GF-D8 (cell line): ENCODE measurements around the gene ST8SIA5.
A peak's percentile ranks its signal among the peaks of the same experiment; 100 is the strongest.
"Not testable (repeated sequence)": the region's sequence is repeated elsewhere in the genome, so short reads cannot be mapped to it uniquely, and the experiment has no call there.

Source experiments
- DNase-seq: peaks from one replicate; lab custom pipeline; 2025; lab: John Stamatoyannopoulos, UW

Gene ST8SIA5, protein sequence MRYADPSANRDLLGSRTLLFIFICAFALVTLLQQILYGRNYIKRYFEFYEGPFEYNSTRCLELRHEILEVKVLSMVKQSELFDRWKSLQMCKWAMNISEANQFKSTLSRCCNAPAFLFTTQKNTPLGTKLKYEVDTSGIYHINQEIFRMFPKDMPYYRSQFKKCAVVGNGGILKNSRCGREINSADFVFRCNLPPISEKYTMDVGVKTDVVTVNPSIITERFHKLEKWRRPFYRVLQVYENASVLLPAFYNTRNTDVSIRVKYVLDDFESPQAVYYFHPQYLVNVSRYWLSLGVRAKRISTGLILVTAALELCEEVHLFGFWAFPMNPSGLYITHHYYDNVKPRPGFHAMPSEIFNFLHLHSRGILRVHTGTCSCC

DNA sequence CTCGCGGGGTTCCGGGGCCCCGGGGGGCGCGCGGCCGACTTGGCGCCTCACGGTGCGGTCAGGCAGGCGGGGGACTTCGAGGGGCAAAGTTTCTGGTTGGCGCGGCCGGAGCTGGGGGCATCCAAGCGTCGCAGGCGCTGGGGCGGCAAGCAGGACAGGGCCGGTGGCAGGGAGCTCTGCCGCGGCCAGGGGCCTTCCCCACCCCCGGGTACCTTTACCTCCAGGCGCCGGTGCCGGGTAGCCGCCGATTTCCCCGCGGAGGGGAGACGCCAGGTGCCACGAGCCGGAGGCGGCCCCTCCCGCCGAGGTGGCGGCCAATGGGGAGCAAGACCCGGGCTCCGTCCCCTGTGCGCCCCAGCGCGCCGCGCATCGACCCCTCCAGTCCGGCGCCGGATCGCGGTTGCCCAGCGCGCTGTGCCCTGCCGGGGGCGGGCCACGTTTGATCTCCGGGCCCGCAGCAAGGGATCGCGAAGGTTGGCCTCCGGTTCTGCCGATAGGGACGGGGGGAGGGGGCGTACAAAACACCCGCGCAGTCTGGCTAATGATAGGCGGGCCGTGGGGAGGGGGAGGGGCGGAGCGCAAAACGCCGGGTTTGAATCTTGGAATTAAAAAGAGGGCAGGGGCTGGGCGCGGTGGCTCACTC is at the start of gene ST8SIA5:
ST8SIA5 (minus strand) TSS at position 495 of the 643 bp plus-strand sequence. CDS start 545 bp downstream, outside the sequence.
- DNase-seq, result no peak

DNA sequence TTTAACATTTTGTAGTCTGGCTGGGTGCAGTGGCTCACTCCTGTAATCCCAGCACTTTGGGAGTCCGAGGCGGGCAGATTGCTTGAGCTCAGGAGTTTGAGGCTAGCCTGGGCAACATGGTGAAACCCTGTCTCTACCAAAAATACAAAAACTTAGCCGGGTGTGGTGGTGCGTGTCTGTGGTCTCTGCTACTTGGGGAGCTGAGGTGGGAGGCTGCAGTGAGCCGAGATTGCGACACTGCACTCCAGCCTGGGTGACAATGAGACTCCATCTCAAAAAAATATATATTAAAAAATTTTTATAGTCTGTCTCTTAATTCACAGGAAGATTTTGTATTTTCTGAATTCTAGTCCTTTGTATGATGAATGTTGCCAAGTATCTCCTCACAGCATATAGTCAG is 39.1 kb upstream of the ST8SIA5 start:
- not testable (repeated sequence) for DNase-seq

DNA sequence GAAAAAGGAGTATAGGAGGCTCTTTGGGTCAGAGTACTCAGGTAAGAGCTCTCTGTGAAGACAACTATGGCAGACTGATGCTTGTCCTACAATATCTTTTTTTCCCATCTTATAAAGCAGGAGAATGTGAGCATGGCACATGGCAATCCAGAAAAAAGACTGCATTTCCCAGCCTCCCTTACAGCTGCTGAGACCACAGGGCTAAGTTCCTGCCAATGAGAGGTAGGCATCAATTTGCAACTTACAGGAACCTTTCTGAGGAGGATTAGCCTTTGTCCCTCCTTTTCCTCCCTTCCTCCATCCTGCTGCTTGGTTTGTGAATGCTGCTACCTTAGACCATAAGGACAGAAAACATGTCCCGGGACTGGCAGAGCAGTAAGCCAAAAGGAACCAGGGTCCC is 37.8 kb upstream of the ST8SIA5 start:
- no peak for DNase-seq

DNA sequence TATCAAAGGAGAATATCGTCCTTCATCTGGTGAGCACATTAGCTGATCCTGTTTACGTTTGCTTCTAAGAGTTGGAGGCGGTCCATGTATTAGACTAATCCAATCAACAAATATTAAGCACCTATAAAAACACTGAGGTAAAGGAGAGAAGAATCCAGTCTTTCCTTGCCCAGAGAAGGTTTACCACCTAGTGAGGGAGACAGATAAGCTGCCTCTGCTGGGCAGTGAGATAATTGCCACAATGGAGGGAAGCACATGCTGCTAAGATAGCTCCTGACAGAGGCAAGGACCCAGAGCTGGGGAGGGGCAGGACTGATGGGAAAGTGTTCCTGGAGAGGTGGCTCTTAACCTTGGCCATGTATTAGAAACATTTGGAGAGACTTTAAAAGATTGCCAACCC is 36.7 kb upstream of the ST8SIA5 start:
- no peak for DNase-seq

DNA sequence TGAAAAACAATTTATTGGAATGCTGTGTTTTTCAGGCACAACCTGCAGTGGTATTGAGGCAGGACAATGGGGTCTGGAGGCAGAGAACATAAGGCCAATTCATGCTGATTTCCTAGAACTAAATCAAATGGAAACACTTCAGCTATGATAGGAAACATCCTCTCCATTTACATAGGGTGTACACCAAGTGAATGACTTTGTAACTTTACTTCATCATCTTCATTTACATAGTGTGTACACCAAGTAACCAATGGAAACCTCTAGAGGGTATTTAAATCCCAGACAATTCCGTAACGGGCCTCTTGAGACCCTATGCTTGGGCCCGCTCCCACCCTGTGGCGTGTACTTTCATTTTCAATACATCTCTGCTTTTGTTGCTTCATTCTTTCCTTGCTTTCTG is 32.2 kb upstream of the ST8SIA5 start:
- no peak for DNase-seq

DNA sequence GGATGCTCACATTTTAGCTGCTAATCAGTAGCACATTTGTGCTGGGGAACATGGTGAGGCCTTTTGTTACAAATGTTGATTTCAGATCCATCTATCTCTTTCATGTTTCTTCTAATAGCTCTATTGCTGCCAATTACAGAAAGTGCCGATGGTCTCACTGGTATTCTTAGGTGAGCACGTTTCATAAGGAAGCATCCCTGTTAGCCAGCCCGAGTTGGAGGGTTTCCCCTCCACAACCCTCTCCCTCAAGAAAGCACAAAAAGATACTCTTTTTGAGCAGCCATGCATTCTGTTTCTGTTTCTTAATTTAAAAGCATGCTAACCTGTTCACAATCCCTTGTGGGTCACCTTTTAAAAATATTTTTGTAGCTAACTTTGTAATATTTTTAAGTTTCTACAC is 30.8 kb upstream of the ST8SIA5 start:
- no peak for DNase-seq

DNA sequence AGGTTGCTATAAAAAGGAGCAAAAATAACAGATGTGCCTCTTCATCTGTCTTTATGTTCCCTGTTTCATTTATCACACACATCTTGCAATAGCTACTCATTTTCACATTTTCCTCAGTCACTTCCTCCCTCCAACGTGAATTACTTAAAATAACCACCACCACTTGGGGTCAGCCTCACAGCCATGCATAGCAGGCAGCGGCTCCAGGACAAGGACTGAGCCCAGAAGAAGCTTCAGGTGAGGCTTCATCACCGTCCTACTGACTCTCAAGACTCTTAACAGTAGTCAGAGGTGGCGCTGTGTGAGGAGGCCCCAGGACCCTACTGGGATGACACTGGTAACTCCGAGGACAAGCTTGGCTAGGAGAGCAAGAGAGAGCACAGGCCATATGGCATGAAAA is 15.5 kb upstream of the ST8SIA5 start:
- peak; percentile 20 for DNase-seq

DNA sequence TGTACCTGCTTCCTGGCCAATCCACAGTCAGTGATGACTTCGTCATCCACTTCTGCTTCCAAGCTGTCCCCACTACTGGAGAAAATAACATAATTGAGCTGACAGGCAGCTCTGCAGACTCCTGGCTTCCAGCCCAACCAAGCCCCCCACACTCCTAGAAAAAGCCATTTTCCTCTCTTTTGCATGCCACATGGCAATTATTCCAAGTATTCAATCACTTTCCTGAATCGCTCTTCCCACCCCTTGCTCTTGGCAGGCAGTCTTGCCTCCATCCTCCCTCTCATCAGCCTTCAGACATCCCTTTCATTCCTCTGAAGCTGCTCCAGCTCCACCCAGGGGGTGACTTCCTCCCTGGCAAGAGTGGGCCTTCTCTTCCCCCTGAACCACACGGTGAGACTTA is 14.3 kb upstream of the ST8SIA5 start:
- no peak for DNase-seq

DNA sequence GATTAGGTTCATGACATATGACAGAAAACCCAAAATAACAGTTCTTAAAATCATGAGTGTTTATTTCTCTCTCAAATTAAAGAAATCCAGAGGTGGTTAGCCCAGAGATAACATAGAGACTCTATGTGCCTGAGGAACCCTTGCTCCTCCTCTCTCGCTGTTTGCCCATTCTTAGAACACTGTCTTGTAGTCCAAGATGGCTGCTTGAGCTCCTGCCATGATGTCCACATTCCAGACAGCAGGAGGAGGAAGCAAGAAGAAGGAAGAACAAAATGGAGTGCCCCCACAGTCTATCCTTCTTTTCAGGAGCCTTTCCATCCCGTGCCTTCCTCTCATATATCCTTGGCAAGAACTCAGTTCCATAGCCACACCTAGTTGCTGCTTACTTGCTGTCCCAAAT is 13.9 kb upstream of the ST8SIA5 start:
- no peak for DNase-seq

DNA sequence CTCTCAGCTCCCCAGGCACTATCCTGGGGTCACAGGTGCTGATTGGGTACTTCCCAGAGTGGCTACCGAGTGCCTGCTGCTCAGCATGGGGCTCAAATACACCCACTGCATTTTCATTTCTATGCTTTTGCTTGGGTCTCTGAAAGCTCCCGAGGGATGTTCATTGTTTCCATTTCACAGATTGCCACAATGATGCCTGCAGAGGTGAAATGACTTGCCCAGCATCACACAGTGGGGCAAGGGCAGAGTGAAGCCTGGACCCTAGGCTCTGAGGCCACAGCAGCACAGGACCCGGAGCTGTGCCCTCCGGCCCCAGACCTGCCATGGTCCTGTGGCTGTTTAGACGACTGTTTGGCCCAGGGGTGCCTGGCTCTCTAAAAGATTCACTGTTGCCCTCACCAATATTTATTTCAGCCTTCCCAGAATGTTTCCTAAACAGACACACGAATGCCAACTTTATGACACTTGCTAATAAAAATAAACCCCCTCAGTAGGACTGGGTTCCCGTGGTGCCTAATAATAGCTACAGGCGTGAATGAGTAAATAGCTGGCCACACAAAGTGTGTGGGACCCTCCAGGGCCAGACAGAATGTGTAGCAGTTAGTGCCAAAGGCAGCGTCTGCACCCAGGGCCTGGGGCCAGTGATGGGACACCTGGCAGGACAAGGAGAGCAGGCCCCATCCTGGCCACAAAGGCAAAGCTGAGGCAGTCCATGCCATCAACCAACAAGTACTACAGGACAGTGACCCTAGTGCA is 11.5 kb upstream of the ST8SIA5 start:
- no peak for DNase-seq

DNA sequence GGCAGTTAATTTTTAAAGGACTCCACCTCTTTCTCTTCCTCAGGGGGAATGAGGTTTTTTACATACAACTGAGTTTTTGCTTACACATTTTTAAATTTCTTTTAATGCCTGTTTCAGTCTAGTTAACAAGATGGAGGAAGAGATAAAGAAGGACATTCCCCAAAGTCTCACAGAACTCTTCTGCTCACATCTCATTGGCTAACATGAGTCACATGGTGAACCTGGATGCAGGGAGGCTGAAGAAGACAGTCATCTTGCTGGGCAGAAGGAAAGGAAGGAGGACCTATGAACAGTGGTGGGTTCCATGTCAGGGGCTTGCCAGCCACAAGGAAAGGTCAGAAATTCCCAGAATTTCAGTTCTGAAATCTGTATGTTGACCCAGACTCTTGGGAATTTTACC is 10.4 kb upstream of the ST8SIA5 start:
- no peak for DNase-seq

DNA sequence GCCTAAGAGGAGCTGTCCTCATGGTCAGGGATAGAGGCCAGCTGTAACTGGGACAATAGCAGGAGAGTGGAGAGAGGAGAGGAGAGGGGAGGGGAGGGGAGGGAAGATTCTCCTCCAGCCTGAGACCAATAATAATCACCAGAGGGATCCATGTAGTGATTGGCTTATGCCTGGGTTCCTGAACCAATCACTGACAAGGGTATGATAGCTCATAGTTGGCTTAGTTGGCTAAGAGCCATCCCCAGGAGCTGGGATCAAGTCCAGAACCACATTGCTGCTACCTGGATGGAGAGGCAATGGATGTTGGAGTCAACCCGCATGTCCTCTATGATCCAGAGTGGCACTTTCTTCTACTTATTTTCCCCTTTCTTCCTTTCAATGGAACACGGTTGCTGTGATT is 7.7 kb upstream of the ST8SIA5 start:
- DNase-seq, result no peak

DNA sequence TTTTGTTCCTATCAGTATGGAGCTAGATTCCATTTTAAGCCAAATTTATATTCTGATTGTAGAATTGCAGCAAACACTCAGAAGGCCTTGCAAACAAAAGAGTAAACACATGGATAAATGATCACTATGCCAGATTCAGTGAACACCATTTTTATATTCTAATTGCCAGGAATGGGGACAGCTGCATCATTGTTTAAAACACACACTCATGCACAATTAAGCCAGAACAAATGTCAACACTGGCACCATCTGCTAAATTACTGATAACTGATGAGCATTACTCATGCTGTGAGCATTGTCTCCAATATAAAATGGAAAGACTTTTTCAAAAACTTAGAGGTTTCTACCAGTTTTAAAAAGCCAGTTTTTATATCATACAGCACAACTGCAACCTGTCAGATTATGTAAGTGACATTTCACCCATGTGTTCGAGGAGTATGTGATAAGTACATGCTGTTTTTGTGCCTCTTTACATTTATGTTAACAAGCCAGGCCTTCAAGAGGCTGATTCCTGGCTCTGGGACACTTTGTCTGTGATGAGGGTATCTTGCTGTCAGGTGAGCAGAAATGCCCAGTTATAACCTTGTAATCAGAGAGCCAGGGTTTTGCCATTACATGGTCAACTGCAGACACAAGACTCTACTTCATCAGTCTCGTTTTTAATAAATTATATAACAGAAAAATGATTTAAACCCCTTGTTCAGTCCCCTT is 4.4 kb upstream of the ST8SIA5 start:
- DNase-seq, result no peak

DNA sequence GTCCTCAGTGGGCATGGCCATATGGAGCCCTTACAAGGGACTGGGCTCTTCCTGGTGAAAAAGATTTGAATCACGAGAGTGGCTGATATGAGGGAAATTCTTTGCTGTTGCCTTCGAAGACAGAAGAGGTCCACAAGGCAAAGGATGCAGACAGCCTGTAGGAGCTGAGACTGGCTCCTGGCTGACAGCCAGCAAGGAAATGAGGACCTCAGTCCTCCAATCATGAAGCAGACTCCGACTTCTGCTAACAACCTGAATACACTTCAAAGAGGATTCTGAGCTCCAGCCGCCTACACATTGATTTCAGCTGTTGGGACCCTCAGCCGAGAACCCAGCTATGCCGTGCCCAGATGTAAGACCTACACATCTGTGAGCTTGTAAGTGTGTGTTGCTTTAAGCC is 3.0 kb upstream of the ST8SIA5 start:
- DNase-seq, result no peak

DNA sequence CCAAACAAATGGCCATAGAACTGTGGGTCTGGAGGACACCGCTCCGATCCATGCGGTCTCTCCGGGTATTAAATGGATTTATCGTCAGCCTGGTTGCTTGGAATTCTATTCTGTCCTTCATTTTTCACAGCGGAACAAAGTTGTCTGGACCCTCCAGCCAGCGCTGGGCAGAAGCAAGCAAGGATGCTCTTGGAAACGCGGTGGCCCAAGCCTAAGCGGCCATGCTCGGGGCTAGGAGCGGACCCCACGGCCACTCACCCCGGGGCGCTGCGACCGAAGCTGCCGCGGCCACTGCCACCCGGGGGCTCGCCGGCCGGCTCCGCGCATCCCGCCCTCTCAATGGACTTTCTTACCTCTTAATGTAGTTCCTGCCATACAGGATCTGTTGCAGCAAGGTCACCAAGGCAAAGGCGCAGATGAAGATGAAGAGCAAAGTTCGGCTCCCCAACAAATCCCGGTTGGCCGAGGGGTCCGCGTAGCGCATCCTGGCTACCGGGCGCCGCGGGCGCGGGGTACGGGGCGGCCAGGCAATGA is 761 bp downstream of the ST8SIA5 start:
- DNase-seq, result no peak

DNA sequence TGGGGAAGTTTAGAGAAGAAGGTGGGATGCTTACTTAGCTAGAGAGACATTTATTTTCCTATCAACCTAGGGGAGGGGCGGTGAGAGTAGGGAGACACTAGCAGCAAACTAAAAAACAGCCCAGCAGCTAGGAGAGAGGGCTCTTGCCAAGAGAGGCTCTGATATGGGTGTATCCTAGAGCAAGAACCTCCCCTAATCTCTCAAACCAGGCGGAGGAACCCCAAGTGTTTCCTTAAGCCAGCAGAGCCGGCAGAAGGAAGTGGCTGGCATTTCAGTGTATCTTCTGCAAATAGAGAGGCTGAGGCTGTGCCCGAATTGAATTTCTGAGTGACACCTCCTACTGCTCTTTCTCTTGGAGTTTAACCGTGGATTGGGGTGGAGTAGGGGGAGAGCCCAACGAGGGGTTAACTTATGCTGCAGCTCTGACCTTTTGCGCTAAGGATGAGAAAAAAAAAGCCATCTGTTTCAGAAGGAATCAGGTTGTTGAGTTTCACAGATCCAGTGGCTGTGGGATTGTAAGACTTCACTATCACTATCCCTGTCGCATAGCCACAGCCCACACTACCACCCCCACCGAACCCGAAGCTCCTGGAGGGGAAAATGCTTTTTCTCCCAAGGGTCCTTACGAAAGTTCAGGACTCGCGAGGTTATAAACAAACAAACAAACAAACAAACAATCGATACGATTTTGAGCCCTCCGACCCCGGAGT is 1.4 kb downstream of the ST8SIA5 start:
- DNase-seq, result no peak

DNA sequence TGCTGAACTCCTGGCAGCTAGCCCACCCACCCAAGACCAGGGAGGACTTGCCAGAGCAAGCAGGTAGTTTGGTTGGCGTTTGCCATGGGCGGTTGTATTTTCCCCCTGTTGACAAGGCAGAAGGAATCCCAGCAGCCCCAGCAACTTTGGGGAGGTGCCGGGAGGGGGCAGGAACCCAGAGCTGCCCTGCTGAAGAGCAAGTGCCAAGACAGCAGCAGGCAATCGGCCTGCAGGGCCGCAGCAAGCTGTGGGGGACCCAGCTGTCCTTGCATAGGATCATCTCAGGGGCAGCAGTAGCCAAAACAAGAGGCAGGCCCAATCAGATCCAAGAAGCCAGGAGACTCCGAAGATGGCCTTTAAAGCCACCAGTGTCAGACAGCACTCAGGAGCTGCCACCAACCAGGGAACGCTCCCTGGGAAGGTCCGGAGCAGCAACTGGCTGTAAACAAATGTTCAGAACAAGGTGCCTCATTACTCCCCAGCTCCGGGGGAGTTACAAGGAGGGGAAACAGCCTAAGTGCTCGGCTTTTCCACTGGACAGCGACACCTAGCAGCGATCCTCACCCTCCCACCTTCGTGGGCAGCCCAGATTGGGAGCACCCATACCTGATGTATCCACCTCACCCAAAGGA is 2.1 kb downstream of the ST8SIA5 start:
- DNase-seq, result no peak

DNA sequence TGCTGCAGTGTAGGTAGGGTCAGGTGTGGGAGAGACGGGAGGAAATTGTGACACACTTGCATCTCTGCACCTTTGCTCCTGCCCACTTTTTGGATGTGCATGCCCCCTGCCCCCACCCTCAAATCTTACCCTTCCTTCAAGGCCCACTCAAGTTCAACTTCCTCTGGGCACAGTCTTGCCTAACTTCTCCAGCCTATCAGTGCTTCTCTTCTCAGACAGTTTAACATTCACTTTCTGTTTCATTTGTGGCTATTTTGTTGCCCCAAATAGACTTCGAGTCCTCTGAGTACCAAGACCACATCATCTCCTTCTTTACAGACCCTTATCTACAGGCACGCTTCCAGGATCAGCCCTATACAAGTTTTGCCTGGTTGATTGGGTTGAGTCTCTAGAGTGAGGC is 2.7 kb downstream of the ST8SIA5 start:
- no peak for DNase-seq

DNA sequence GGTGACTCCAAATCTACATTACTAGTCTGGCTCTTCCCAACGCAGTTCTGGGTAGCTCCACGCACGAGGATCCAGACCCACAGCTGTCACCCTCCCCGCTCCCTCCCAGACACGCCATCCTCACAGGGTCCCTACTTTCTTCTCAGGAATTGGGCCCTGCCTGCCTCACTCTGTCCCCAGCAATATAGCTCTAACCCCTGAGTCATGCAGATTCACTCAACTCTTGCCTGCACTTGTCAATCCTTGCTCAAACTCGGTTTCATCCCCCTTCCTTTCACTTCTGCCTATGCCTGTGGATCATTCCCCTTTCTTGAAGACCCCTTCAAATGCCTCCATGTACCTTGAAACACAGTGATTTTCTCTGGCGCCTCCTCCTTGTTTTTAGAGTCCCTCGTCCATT is 5.0 kb downstream of the ST8SIA5 start:
- no peak for DNase-seq

DNA sequence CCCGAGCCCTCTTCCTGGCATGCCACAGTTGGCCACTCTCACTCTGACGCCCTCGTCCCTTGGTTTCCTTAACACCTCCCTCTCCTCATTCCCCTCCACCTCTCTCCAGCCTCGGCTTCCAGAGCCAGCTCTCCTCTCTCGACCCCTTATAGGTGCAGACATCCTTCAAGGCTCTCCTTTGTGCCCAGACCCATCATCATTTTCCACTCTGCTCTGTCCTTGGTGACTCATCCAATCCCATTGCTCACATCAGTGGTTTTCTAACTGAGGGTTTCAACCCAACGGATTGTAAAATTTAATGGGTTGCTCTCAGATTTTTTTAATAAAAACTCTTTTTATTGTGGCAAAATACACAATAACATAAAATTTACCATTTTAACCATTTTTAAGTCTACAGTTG is 6.2 kb downstream of the ST8SIA5 start:
- DNase-seq, result no peak

DNA sequence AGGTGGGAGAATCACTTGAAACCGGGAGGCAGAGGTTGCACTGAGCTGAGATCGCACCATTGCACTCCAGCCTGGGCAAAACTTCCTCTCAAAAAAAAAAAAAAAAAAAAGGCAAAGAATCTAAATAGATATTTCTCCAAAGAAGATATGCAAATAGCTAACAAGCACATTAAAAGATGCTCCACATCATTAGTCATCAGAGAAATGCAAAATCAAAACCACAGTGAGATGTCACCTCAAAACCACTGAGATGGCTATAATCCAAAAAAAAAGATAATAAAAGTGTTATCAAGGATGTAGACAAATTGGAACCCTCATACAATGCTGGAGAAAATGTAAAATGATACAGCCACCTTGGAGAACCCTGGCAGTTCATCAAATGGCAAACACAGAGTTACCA is 8.4 kb downstream of the ST8SIA5 start:
- no peak for DNase-seq
